Stimulated activated CD8-positive, alpha-beta memory T cell treated with anti-CD3 and anti-CD28 coated beads, Interleukin-7, amount 100 ng/mL, for 1 hour (primary cell): ENCODE measurements around the gene RUSC1.
"Not testable (repeated sequence)": the region's sequence is repeated elsewhere in the genome, so short reads cannot be mapped to it uniquely, and the experiment has no call there.

Experiments
- DNase-seq, 2 donors: peaks; one replicate each; pipeline ENCODE4 v3.0.0-alpha.2; 2020; ENCODE audit warnings: low read depth in 2 of 2

The RUSC1 gene, protein sequence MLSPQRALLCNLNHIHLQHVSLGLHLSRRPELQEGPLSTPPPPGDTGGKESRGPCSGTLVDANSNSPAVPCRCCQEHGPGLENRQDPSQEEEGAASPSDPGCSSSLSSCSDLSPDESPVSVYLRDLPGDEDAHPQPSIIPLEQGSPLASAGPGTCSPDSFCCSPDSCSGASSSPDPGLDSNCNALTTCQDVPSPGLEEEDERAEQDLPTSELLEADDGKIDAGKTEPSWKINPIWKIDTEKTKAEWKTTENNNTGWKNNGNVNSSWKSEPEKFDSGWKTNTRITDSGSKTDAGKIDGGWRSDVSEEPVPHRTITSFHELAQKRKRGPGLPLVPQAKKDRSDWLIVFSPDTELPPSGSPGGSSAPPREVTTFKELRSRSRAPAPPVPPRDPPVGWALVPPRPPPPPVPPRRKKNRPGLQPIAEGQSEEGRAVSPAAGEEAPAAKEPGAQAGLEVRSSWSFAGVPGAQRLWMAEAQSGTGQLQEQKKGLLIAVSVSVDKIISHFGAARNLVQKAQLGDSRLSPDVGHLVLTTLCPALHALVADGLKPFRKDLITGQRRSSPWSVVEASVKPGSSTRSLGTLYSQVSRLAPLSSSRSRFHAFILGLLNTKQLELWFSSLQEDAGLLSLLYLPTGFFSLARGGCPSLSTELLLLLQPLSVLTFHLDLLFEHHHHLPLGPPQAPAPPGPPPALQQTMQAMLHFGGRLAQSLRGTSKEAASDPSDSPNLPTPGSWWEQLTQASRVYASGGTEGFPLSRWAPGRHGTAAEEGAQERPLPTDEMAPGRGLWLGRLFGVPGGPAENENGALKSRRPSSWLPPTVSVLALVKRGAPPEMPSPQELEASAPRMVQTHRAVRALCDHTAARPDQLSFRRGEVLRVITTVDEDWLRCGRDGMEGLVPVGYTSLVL

DNA sequence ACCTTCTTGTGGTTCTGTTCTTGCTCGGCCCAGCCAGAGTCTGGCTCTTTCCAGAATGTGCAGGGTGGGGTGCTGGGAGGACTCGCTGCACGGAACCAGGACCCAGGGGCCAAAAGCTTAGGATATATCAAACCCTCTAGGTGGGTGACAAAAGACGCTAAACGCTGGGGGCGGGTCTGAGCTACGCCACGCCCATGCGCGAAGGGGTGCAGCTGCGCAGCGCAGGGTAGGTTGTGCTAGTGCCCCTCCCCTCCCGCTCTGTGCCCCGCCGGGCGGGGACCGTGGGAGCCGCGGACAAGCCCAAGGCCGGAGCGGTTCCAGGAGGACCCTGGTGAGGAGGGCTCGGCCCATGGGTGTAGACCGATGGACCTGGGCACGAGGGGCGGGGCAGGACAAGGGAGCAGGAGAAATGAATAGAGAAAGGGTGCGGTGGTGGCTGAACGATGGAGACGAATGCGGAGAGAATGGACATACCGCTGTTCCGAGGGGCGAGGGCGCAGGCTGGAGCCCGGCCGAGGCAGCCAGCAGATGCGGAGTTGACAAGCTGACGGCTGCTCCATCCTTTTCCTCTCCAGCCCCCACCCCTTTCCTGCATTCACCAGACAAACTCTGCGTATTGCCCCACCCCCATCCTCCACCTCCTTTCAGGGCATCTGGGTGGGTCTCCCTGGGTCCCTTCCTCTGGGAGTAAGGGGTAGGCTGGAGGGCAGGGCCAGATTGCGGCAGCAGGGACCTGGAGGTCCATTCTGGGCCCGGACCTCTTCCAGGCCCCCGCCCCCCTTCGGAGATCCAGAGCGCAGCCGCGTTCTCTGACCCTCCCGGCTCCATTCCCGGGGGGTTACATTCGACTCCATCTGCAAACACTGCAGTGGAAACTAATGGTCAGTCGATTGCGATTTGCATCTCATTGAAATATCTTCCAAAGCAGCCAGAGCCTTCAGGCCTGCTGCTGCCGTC lies at the start of gene RUSC1:
RUSC1 (plus strand) TSS at position 234 of the 957 bp plus-strand sequence. CDS start 880 bp downstream, outside the sequence.
- peak; percentile 49 to 52 for DNase-seq

DNA sequence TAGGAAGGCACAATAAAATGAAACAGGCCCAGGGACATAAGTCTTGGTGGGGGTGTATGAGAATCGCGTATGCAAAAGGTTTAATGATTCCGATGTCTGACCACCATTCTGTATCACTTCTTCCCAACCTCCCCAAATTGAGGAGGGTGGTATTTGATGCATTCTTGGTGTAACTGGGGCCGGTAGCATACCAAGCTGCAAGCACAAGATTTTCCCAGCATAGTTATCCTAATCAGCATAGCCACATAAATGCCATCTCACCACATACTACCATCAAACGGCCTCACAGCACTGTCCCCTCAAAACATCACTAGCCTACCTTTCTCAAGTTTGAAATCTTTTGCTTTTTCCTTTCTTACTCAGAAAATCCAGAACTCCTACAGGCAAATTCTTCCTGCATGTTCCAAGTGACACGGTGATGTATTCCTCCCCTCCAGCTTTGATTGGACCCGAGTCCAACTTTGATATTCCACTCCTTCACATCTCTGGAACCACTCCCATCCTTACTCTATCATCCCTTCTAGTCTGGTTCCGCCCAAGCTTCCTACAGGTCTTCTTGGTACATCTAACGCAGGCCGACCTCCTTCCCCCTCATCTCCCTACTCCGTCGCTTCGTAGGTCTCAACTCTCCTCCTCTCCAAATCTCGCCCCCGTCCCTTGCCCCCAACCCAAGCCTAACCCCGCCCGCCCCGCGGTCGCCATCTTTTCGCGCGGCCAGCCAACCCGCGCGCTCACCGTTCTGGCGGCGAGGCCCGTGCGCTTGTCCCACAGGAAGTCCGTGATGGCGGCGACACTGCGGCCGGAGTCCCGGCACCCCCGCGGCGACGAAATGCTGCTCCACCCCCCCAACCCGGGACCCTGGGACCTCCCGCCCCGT lies 48.0 kb upstream of the RUSC1 start:
- no peak for DNase-seq

DNA sequence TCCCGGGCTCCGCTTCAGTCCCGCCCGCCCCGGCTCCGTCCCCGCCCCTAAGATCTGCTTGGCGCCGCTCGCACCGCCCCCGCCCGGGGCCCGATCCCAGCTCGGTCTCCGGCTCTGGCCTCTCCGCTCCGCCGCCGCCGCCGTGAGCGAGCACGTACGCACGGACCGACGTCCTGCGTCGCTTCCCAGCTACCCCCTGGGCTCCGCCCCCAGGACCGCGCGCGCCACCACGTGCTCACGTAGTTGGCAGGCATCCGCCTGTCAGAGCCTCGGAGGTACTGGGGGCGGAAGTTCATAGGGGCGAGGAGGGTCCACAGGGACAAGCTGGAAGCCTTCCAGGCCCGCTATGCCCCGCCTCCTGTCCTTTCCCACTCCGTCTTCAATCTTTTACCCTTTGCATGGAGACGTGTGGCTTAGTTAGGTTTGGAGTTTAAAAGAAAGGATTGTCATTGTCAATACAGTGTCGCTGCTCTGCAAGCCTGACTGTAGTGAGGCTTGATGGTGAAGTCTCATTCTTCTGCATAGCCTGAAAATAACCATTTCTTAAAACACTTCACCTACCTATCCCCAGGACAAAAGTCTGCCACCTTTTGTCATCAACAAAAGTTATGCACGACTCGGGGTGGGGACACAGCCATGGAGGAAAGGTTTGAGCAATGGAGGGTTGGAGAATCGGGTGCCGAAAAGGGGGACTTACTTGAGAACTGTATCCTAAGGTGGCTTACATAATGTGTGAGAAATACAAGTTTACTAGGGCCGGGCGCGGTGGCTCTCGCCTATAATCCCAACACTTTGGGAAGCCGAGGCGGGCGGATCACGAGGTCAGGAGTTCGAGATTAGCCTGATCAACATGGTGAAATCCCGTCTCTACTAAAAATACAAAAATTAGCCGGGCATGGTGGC lies 47.1 kb upstream of the RUSC1 start, which contains the start of gene CLK2:
CLK2 (minus strand) TSS at position 162 of the 903 bp plus-strand sequence. CDS start 2,527 bp downstream, outside the sequence.
- peak; percentile 88 to 90 for DNase-seq

DNA sequence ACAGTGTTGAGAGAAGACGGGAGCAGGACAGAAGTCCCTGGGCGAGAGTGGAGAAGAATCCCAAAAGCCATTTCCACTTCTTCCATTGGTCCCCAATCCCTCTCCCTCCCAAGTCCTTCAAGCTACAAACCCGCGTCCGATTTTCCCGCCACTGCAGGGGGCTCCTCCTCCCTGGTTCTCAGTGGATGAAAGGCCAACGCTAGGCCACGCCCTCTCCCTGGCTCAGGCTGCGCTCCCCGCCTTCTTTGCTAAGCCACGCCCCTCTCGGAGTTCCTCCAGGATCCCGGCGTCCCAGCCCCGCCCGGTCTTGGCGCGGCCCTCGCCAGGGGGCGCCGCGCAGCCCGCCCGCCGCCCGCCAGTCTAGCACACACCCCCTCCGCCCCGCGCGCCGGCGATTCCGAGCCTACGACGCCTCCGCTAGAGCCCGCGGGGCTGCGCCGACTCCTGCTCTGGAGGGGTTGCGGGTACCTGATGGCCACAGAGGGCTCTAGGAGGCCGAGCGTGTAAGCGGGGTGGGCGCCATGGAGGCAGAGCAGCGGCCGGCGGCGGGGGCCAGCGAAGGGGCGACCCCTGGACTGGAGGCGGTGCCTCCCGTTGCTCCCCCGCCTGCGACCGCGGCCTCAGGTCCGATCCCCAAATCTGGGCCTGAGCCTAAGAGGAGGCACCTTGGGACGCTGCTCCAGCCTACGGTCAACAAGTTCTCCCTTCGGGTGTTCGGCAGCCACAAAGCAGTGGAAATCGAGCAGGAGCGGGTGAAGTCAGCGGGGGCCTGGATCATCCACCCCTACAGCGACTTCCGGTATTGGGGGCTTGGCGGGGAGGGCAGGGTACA lies 43.4 kb upstream of the RUSC1 start, which contains the start of gene HCN3:
HCN3 (plus strand) TSS at position 394 of the 832 bp plus-strand sequence; CDS start at position 522, 128 bp downstream.
- DNase-seq, result peak; percentile 82 to 86

DNA sequence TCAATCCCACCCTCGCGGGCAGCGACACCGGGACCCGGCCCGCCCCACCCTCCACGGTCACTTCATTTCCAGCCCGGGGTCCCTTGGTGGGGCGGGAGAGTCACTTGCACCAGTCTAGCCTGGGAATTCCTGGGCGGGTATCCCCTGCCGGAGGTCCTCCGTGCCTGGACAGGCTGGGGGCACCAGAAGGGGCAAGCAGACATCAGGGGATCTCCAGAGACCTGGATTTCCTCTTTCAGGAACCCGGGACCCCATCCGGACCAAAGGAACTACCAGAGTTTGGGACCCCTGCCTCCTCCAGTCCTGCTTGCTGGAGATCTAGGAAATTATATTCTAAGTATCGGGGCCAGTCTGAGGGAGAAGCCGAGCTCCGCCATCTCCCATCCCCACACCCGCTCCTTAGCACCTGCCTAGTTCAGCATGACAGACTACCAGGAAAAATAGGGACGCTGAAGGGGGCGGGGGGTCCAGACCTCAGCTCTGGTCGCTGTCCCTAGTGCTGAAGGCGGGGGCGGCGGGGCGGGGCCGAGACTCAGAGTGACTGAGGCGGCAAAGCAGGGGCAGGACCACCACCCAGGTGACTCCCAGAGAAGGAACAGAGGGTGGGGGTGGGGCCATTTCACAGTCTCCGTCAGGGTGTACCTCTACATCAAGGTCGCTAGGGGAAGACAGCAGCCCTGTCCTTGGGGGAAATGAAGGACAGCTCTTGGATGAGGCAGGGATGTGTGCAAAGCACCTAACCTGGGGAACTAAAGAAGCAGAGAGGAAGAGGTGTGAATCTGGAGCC lies 42.6 kb upstream of the RUSC1 start:
- DNase-seq, result peak; percentile 47 to 48

DNA sequence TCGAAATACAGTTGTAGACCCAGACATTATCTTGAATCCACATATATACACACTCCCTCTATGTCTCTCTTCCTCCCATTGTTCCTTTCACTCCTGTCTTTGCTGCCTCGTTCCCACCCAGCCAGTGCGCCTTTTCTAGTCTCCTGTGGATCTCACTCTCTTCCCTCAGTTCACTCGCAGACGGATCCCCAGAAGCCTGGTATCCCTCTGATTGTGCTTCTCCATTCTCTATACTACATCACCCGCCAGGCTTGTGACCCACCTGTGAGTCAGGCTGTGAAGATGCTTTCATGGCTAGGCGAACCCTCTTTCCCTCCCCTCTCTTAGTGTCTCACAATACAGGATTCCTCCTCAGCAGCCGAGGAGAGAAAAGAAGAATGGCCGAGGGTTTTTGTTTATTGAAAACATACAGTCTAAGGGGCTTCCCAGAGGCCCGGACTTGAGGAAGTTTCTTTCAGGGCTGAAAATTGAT lies 42.0 kb upstream of the RUSC1 start:
- no peak for DNase-seq

DNA sequence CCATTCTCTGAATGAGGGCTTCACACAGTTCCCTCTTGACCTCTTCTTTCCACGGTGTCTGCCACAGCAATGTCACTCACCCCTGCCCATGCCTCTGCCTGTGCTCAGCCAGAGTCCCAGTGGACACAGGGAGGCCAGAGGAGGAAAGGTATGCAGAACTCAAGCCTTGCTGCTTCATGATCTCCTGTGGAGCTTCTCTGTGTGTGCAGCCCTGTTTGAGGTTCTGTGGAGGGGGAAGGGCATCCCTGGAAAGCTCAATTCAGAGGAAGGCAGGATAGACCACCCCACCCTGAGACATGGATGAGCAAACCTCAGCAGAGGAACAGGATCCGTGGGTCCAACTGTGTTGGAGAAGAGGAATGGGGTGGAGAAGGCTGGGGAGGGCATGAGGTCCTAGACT lies 41.4 kb upstream of the RUSC1 start:
- DNase-seq, result no peak

DNA sequence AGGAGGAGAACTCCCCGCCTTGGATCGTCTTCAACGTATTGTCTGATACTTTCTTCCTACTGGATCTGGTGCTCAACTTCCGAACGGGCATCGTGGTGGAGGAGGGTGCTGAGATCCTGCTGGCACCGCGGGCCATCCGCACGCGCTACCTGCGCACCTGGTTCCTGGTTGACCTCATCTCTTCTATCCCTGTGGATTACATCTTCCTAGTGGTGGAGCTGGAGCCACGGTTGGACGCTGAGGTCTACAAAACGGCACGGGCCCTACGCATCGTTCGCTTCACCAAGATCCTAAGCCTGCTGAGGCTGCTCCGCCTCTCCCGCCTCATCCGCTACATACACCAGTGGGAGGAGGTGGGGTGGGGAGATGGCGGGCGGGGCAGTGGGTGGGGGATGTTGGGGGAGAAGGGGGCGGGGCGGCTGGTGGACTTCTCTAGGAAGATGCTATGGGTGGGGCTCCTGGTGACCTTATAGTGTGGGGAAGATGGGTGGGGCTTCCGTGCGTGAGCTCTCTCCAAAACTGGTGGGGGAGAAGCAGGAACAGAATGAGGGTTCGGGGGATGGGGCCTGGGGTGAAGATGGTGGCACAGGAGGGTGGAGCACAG lies 38.1 kb upstream of the RUSC1 start:
- no peak for DNase-seq

DNA sequence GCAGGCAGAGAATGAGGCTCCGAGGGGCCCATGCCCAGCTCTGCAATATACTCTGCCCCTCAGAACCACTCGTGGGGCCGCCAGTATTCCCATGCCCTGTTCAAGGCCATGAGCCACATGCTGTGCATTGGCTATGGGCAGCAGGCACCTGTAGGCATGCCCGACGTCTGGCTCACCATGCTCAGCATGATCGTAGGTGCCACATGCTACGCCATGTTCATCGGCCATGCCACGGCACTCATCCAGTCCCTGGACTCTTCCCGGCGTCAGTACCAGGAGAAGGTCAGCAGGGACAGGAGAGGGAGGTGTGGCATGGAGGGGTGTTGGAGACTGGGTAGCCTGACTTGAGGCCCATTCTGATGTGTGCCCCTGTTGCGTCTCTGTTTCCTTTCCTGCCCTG lies 36.2 kb upstream of the RUSC1 start:
- no peak for DNase-seq

DNA sequence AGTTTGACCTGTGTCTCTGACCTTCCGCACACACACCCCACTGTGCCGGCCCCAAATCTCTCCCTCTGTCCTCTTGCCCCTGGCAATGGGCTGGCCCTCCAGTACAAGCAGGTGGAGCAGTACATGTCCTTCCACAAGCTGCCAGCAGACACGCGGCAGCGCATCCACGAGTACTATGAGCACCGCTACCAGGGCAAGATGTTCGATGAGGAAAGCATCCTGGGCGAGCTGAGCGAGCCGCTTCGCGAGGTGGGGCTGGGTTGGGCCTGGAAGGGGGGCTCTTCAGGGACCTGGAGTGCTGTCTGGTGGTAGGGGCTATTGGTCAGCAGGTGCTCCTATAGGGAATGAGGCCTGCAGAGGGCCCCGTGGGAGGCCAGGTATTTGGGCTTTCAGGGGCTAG lies 35.6 kb upstream of the RUSC1 start:
- no peak for DNase-seq

DNA sequence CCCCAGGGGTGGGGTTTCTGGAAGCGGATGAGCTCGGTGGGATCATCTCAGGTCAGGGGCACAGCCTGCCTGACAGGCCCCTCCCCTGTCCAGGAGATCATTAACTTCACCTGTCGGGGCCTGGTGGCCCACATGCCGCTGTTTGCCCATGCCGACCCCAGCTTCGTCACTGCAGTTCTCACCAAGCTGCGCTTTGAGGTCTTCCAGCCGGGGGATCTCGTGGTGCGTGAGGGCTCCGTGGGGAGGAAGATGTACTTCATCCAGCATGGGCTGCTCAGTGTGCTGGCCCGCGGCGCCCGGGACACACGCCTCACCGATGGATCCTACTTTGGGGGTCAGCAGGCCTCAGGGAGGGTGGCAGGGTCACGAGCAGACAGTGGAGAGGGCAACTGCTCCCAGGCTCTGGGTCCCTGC lies 35.1 kb upstream of the RUSC1 start:
- DNase-seq, result no peak

DNA sequence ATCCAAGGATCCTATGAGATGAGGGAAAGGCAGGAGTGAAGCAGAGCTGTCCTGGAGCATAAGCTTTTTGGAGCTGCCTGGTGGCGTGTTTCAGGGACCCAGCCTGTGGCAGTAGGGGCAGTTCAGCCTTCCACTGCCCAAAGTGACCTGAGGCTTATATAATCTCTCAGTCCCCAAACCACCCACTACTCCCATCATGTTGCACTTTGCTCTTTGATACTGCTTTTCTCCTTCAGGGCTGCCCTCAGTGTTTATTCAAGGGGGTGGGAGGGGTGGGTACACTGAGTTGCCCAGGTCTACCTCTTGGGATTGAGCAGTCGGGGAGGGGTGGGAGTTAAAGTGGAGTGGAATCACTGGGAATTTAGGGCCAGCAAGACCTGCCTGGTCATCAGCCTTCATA lies 34.1 kb upstream of the RUSC1 start:
- no peak for DNase-seq

DNA sequence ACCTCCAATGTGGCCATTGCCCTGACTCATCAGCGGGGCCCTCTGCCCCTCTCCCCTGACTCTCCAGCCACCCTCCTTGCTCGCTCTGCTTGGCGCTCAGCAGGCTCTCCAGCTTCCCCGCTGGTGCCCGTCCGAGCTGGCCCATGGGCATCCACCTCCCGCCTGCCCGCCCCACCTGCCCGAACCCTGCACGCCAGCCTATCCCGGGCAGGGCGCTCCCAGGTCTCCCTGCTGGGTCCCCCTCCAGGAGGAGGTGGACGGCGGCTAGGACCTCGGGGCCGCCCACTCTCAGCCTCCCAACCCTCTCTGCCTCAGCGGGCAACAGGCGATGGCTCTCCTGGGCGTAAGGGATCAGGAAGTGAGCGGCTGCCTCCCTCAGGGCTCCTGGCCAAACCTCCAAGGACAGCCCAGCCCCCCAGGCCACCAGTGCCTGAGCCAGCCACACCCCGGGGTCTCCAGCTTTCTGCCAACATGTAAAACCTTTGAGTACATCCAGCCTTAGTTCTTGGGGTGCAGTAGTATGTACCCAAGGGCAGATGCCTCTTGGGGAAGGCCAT lies 32.6 kb upstream of the RUSC1 start:
- DNase-seq, result no peak

DNA sequence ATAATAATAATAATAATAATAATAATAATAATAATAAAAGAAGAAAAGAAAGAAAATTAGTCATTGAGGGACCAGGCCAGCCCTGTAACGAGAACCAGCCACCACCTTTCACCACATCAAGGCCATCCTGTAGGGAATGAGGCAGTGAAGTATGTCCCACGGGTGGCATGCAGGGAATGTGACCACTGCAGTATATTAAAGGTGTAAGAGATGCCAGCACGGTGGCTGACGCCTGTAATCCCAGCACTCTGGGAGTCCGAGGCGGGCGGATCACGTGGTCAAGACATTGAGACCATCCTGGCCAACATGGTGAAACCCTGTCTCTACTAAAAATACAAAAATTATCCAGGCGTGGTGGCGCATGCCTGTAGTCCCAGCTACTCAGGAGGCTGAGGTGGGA lies 29.7 kb upstream of the RUSC1 start:
- not testable (repeated sequence) for DNase-seq

DNA sequence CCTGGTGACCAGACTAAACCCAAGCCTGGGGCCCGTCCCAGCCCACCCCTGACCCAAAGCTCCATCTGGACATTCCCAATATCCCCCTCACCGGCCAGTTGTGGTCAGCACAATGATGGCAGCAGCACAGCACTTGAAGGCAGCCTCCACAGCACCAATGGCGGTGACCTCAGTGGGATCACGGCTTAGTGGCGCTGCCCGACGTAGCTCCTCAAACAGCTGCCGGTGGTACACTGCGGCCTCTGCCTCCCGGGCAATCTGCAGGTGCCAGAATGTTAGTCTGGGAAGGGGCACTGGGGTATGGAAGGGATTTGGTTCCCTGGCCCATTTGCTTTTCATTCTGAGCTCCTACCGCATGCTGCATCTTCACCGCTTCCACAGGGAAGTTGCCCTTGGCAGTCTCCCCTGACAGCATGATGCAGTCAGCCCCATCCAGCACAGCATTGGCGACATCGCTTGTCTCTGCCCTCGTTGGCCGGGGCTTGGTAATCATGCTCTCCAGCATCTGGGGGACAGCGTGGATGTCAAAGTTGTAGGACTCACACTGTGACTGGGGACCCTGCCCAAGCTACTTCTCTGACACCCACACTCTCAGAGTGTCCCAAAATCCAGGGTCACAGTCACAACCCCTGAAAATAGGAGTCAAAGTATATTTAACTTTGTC lies 27.5 kb upstream of the RUSC1 start:
- no peak for DNase-seq
